GM18858 (cell line): ENCODE data around the gene KRTAP3-1.
"Not testable (repeated sequence)": the region's sequence is repeated elsewhere in the genome, so short reads cannot be mapped to it uniquely, and the experiment has no call there.

Experiments
- ATAC-seq: cut with Tn5 transposase; IDR thresholded peaks from one replicate; pipeline ENCODE4 v1.9.1; 2021; ENCODE audit not compliant: unreplicated experiment

The KRTAP3-1 gene

DNA sequence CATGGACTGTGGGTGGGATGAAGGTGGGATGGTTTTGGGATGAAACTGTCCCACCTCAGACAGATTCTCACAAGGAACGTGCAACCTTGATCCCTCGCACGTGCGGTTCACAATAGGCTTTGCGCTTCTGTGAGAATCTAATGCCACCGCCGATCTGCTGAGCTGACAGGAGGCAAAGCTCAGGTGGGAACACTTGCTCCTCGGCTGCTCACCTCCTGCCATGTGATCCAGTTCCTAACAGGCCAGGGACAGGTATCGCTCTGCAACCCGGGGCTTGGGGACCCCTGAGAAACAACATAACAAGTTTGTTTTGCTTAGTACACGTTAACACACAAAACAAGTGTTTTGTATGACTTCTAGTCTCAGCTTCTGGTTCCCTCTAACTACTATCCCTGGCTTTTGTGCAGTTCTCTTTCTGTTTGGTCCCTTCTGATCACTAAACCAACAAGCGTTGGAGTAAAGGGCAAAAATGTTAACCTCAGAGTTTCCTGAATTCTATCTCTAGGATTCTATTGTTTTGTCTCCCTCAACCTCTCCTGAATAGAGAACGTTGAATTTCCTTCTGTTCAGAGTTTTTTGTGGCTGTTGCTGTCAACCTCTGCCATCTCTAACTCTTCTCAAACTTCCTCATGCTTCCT lies 7.8 kb upstream of the KRTAP3-1 start:
- ATAC-seq, result no peak

DNA sequence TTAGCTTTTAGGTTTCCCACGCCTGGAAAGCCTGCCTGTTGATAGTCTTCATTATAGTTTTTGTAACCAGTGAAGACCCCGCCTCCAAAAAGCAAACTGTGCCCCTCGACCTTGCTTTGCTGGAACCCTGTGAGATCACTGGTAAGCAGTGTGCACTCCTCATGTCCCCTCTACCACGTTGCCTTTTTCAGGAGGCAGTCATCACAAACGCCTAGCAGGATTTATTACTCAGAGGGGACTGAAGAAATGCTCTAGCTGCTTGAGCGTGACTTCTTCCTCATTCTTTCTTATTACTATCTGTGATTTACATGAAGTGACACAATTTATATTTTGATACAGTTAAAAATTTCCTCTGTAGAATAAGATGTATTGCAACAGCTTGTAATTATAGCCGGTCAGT lies 6.5 kb upstream of the KRTAP3-1 start:
- no peak for ATAC-seq

DNA sequence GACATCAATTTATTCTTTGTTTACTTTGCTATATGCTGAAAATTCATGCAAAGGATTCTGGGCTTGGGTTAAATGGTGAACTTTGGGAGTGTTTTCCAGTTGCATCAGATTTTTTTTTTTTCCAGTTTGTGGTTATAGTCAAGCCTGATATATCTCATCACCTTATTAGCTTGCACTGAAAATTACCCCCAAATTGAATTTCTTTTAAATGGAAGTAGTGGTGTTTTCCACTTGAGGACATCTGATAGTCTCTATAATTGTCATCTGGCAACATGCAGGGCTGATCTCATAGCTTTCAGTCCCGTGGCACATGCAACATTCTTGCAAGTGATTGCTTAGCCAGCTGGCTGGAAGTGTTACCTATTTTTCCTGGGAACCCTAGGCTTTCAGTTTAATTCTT lies 4.7 kb upstream of the KRTAP3-1 start:
- ATAC-seq, result no peak

DNA sequence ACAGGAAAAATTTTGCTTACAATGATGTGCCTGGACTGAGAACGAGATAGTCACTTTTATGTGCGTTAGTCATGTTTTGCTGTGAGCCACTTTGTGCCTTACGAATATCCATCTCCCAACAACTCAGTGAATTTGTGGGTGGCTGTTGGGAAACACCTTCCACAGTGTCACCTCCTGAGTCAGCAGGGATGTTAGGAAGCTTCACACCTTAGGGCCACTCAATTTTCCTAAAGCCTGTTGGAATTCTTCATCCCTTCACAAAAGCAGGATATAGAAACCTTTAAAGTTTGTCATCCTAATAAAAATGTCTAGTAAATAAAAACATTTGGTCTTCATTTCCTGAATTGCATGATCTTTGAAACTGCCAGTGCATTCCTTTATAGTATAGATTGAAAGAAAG lies 4.3 kb upstream of the KRTAP3-1 start:
- no peak for ATAC-seq

DNA sequence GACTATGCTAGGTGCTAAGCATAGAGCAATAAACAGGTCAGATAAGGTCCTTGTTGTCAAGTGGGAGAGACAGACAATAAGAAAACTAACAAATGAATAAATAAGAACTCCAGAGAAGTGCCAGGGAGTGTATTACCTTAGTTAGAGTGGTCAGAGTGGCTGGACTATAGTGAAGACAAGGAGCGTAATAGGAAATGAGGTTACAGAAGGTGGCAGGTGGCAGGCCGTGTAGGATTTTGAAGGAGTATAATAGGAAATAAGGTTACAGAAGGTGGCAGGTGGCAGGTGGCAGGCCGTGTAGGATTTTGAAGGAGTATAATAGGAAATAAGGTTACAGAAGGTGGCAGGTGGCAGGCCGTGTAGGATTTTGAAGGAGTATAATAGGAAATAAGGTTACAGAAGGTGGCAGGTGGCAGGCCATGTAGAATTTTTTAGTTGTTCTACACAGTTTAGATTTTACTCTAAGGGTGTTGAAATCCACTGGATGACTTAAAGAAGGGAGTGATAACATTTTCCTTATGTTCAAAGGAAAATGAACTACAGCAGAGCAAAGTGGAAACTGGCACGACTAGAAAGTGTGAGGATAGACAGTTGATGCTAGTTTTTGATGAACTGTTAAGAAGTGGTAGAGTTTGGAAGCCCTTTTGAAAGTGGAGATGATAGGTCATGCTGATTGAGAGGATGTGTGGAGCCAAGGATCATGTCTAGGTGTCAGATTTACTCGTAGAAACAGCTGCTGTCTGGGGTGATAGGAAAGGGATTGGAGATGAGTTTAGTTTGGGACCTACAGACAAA lies 3.6 kb upstream of the KRTAP3-1 start:
- ATAC-seq, result no peak

DNA sequence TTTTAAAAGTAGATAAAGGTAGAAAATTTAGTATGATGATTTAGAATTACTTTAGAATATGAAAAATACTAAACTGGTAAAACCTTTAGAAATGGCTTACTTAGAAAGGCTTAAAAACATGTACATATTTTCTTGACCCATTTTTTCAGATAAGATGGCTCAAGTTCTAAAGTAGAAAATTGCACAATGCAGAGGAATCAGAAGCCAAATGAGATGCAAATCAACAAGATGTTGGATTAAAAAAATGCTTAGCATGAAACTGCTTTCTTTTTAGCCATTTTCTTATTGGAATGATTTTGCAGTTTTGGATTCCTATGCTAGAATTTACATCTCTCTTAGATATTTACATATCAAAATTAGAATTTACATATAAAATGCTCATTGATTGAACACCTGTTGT lies 1.5 kb upstream of the KRTAP3-1 start:
- ATAC-seq, result no peak

DNA sequence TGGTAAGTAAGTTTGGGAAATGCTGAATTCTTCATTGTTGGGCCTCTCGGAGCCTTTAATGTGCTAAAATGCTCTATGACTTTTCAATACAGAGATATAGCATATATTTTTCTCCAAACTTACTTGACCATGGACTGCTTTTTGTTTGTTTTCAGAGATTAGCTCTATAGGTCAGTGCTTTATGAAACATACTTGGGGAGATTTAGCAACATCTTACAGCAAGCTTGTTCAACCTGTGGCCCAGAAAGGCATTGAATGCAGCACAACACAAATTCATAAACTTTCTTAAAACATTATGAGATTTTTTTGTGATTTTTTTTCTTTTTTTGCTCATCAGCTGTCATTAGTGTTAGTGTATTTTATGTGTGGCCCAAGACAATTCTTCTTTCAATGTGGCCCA lies 1.0 kb upstream of the KRTAP3-1 start:
- no peak for ATAC-seq

DNA sequence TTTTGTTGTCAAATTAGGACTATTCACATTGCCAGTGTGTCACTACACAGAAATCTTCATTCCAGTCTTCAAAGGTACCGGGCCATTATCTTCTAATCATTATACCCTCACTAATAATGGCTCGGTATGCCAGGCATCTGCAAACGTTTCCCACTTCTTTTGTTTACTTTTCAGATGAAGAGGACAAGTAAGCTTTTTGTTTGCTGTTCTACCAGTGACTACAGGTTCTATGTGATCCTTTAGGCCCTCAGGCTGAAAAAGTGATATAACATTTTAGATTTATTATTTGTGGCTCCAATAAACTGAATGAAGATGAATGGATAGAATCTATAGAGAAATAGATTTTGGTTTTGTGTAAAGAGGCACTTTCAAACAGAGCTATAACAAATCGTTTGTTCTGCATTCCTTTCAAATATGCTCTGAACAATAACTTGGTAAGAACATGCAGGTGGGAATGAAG lies 403 bp upstream of the KRTAP3-1 start:
- no peak for ATAC-seq

DNA sequence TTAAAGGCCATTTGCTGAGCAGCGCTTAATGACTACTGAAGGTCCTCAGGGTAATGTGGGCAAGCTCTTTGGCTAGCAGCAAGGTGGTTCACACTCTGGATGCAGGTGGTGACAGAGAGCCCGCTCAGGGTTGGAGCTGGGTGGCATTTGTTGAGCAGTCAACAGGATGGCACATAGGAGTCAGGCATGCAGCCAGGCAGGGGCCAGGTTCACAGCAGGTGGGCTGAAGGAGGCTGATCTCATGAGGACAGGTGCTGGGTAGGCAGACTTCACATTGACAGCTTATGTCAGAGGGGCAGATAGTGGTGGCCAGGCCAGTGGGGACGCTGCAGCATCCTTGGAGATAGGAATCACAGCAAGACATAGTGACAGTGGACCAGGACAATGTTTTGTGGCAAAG lies 4.5 kb downstream of the KRTAP3-1 start:
- ATAC-seq, result no peak

DNA sequence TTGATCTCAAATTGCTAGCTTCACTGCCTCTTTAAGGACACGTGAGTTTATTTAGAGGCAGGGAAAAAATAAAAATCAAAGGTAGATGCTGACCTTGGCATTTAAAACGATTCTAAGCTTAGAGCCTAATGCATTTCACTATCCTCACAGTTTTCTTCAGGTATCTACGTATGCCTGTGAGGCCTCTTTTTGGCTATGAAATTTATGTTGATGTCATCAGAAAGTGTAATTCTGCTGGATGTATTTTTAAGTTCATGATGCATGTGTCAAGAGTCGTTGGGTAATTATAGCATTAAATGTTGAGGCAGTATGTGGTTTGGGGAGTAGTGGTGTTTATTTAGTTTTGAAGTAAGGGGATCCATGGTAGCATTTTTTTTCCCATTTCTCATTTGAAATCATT lies 5.0 kb downstream of the KRTAP3-1 start:
- no peak for ATAC-seq

DNA sequence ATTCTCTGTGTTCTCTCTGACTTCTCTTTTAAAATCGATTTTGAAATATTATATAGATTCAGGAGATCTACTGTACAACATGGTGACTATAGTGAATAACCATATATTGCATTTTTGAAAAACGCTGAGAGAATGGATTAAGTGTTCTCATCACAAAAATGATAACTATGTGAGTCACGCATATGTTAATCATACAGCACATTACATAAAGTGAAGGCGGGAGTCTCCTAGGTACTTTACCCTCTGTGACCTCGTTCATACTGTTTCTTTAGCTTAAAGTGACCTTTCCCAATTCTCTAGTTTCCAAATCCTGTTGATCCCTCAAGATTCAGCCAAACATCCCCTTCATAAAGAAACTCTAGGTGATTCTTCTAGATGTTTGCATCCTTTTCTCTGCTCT lies 6.1 kb downstream of the KRTAP3-1 start:
- no peak for ATAC-seq

DNA sequence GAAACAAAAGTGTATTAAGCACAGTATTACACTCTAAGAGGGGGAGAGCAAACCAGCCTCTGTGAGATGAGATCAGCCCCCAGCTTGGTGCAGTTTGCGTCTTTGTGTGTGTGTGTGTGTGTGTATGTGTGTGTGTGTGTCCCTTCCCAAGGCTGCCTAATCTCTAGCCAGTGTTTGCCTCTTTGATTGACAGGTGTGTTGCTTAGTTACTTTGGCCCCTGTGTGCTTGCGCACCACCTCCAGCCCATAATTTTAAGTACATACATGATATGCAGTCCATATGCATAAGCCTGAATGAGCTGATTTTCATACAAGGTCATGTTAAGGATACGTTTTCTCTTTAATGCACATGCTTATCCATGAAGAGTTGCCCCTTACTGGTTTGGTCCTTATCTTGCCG lies 7.1 kb downstream of the KRTAP3-1 start:
- ATAC-seq, result no peak

DNA sequence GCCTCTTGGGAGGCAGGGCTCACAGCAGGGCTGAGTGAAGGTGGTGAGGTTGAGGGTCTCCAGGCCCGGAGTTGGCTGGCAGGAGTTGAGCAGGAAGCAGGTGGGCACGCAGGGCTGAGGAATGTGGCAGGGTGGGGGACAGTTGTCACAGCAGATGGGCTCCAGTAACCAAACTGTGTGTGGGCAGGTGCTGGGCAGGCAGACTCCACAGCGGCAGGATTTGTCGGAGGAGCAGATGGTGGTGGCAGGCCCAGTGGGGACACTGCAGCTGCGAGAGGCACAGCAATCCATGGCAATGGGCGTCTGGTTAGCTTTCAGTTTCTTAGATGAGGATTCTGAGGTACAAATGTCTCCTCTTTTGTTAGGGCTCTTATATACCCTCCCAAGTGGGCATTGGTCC lies 9.4 kb downstream of the KRTAP3-1 start, which contains the start of gene KRTAP3-2:
TSS of gene KRTAP3-2 (minus strand) at position 344 of the 400 bp plus-strand sequence. CDS start at position 291, 53 bp downstream.
- ATAC-seq, result not testable (repeated sequence)

DNA sequence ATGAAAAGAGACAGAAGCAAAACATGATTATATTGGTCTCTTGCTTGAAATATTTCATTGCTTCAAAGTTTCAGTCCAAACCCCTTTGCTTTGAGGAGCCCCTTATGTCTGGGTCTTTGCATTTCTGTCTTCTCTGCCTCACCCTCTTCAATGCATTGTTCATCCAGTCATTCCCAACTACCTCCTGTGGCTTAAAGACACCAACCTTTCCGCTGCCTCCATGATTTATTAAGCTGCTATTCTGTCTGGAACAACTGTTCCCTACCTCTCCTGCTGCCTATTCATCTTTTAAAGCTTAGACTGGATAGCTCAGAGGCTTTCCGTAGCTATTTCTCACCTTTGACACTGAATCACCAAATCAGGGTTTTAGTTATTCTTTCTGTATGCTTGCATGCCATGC lies 11.6 kb downstream of the KRTAP3-1 start:
- ATAC-seq, result no peak

DNA sequence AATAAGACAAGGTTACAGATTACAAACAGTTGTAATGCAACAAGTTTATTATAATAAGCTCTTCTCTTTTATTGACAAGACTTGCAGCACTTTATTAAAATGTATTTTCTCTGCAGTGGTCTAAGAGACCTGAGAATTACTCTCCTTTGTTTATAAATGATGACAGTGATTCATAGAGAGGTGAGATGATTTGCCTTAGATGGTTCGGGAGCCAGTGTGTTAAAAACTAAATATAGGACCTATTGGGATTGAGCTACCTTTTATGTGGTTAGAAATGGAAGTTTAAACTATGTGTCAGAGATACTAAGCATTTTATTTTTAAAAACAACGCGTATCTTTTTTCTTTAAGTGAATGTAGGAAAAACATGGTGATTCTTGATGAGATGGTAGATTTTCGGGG lies 12.1 kb downstream of the KRTAP3-1 start:
- no peak for ATAC-seq

DNA sequence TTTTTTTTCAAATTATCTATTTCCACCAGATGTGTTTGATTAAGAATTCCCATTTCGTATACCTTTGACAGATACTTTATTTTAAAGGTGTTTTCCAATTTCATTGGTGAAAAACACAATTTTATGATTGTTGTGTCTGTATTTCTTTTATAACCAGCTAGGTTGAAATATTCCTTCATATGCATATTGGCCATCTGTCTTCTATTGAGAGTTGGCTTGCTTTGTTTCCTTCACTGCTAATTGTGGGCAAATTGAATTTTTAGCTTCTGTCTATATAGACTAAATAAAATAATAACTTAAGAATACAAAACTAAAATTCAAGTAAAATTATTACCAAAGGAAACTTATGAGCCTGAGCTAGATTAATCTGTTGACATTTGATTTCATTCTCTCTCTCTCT lies 13.8 kb downstream of the KRTAP3-1 start:
- no peak for ATAC-seq

DNA sequence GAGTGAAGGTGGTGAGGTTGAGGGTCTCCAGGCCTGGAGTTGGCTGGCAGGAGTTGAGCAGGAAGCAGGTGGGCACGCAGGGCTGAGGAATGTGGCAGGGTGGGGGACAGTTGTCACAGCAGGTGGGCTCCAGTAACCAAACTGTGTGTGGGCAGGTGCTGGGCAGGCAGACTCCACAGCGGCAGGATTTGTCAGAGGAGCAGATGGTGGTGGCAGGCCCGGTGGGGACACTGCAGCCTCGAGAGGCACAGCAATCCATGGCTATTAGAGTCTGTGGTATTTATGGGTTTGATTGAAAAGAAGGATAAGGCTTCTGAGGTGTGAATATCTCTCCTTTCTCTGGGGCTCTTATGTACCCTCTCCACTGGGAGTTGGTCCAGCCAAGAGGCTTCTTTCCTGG lies 15.1 kb downstream of the KRTAP3-1 start, which contains the start of gene KRTAP3-3:
TSS of gene KRTAP3-3 (minus strand) at position 326 of the 400 bp plus-strand sequence. CDS start at position 259, 67 bp downstream.
- ATAC-seq, result no peak

DNA sequence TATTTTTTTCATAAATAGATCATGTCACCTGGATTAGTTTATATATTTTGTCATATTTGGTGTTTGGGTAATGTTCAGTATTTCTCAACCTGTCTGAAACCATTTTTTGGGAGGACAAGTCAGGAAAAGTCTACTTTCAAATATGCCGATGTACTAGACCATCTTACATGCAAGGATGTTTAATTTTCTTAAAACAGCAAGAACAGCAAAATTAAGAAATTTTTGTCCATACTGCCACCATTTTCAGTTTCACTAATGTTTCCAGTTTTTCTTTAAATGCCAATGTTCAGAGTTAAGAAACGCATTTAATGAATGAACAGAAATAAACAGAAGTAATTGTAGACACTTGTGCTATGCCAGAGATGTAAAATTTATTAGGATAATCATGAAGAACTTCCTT lies 15.8 kb downstream of the KRTAP3-1 start:
- ATAC-seq, result no peak

DNA sequence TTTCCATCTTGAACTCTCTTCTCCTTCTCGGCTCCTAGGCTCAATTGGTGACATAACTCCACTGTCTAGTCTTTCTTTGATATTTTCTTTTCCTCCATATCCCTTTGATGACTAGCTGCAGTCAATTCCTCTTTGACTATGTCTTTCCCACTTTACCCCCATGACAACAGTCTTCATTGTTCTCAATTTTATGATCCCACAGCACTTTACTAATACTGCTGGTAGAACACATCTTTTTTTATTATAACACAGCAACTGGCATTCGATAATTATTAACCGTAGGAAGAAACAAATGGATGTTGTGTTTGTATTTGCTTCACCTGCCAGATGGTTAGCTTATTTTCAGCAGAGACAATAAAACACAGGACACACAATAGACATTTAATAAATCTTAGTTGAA lies 16.3 kb downstream of the KRTAP3-1 start:
- no peak for ATAC-seq

DNA sequence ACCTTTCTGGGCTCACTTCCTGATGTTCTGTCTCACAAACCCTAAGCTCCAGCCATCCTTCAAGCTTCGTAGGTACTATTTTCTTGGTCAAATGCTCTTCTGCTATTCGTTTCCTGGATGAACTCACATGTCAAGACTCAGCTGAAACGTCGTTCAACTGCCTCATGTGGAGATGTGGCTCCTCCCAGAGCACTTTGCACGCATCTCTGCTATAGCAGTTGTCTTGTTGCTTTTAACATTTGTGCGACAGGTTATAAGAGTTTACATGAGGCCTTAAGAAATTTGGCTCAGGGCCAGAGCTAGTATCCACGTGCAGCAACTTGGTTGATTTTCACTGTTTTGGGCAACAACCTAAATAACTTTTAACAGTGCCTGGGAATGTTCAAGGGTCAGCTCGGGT lies 22.0 kb downstream of the KRTAP3-1 start:
- no peak for ATAC-seq

DNA sequence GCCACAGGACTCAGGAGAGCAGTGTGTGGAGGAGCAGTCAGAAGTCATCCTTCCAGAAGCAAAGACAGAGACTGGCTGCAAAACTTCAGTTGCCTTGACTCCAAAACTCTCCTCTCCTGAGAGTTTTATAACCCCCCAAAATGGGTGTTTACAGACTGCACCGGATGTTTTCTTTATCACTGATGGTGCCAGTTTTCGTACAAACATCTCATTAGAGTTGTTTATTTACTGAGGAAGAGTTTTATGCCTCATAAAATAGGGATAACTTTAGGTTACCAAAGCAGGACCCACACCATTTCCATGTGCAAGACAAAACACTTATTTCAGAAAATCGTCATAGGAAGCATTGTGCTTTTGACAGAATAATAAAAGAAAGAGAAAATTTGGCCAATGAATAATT lies 24.7 kb downstream of the KRTAP3-1 start, which contains the start of gene KRT40:
TSS of gene KRT40 (minus strand) at position 101 of the 400 bp plus-strand sequence. CDS start at position 48, 53 bp downstream.
- ATAC-seq, result no peak

DNA sequence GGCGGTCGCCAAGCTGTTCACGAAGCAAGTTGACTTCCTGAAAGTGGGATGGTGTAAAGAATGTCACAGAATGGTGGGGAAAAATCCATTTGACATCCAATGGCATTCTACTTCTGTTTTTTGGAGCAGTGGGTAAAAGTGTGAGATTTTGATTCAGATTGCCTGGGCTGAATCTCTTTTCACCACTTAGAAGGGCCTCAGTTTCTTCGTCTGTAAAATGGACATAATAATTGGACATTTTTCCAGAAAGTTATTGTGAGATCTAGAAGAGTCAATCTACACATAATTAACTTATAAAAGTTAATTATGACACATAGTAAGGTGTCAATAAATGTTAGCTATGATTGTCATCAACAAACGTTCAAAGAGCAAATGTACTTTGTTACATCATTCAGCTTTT lies 27.8 kb downstream of the KRTAP3-1 start:
- no peak for ATAC-seq
